Esophagus squamous epithelium (tissue), 4 donors: ENCODE results near the gene FAM114A1.

Experiments
- CTCF ChIP-seq, 6 experiments: fragments of 450-650 bp in 4 of 6; fragments of 200-600 bp in 2 of 6; sonication (generic) in 2 of 6; IDR thresholded peaks; one replicate each; pipeline ENCODE4 v1.5.1; 2016 to 2019; ENCODE audit warnings: antibody characterized with exemption in 6 of 6, mild to moderate bottlenecking in 4 of 6, moderate library complexity in 4 of 6
- POLR2A ChIP-seq, 4 donors: fragments of 450-650 bp; IDR thresholded peaks; one replicate each; pipeline ENCODE4 v1.6.1; 2017; ENCODE audit warnings: antibody characterized with exemption in 4 of 4, mild to moderate bottlenecking in 4 of 4, moderate library complexity in 3 of 4

GRCh38 chr4:38923746-38924145 lies 56.1 kb downstream of the FAM114A1 start:
- no peak for TF ChIP-seq CTCF (IDR thresholded peaks at IDR 0.05)
- TF ChIP-seq POLR2A (IDR thresholded peaks at IDR 0.05) = no peak
